H1 (cell line): Measurements from ENCODE around the gene MAP3K10. TPM values are rescaled to one million over a fixed set of nuclear protein-coding genes. Genes with fewer than 3 reads are reported as not detected.

Experiments used
- CTCF ChIA-PET: fragments of 300-600 bp; sonication (Branson Sonifier 250); formaldehyde crosslinking; loops from one replicate; lab custom pipeline; 2021; ENCODE audit not compliant: partially characterized antibody; lab: Charles Lee
- POLR2A ChIA-PET: fragments of 300-600 bp; sonication (Branson Sonifier 250); formaldehyde crosslinking; loops from one replicate; lab custom pipeline; 2021; ENCODE audit warnings: inconsistent platforms; ENCODE audit not compliant: partially characterized antibody; lab: Charles Lee
- DNase-seq, 2 experiments: peaks; one replicate each; pipeline versions ENCODE4 v3.0.0 to v3.0.0-alpha.2; 2010 to 2022; ENCODE audit warnings: low spot score in 2 of 2, low read depth in 1 of 2, mixed read lengths in 1 of 2
- FAIRE-seq: peaks from 2 replicates; lab custom pipeline; 2011; peaks lifted over from hg19 to GRCh38; lab: Jason Lieb, UNC
- H2AFZ ChIP-seq: 2 replicates; pipeline ENCODE4 v1.8.1; 2012; ENCODE audit warnings: low read length, inconsistent platforms
- H2AK5ac ChIP-seq: 2 replicates; pipeline ENCODE4 v1.6.1; 2013; ENCODE audit warnings: low read depth, low read length
- H2BK120ac ChIP-seq: replicated peaks from 2 replicates; pipeline ENCODE3; 2013; ENCODE audit warnings: low read depth, low read length, inconsistent platforms
- H2BK12ac ChIP-seq: 2 replicates; pipeline ENCODE4 v1.6.1; 2013; ENCODE audit warnings: low read depth, low read length
- H2BK15ac ChIP-seq: 2 replicates; pipeline ENCODE4 v1.6.1; 2013; ENCODE audit warnings: low read length
- H2BK20ac ChIP-seq: 2 replicates; pipeline ENCODE4 v1.6.1; 2013; ENCODE audit warnings: low read length
- H2BK5ac ChIP-seq: 2 replicates; pipeline ENCODE4 v1.6.1; 2013; ENCODE audit warnings: low read depth, low read length
- H3K14ac ChIP-seq: 2 replicates; pipeline ENCODE4 v1.6.1; 2013; ENCODE audit warnings: inconsistent platforms; ENCODE audit not compliant: insufficient read length
- H3K18ac ChIP-seq: 2 replicates; pipeline ENCODE4 v1.6.1; 2013; ENCODE audit warnings: low read length; ENCODE audit errors: extremely low read depth
- H3K23ac ChIP-seq: 2 replicates; pipeline ENCODE4 v1.6.1; 2013; ENCODE audit warnings: inconsistent platforms; ENCODE audit not compliant: insufficient read length
- H3K23me2 ChIP-seq: 2 replicates; pipeline ENCODE4 v1.6.1; 2013; ENCODE audit warnings: low read depth, low read length
- H3K27ac ChIP-seq: 2 replicates; pipeline ENCODE4 v1.6.1; 2011; ENCODE audit warnings: low read depth, low read length, inconsistent platforms
- H3K27me3 ChIP-seq, 4 experiments: replicated peaks in 1 of 4; 1 replicate in 1 of 4; 2 replicates in 3 of 4; pipeline versions ENCODE4 v1.6.1 to v1.8.1; 2011 to 2013; ENCODE audit warnings: low read length in 3 of 4, mild to moderate bottlenecking in 3 of 4, inconsistent platforms in 2 of 4, mixed read lengths in 2 of 4, moderate library complexity in 1 of 4; ENCODE audit not compliant: control insufficient read depth in 3 of 4, insufficient read depth in 3 of 4; ENCODE audit errors: extremely low read depth in 1 of 4
- H3K36me3 ChIP-seq, 4 experiments: 2 replicates each; pipeline versions ENCODE4 v1.6.1 to v1.8.1; 2011 to 2013; ENCODE audit warnings: mild to moderate bottlenecking in 4 of 4, low read length in 3 of 4, moderate library complexity in 2 of 4, control low read depth in 1 of 4, inconsistent platforms in 1 of 4; ENCODE audit not compliant: insufficient read depth in 4 of 4, control insufficient read depth in 2 of 4
- H3K4ac ChIP-seq: replicated peaks from 2 replicates; pipeline ENCODE3; 2013; ENCODE audit warnings: low read length, low read depth, mixed read lengths, inconsistent platforms; ENCODE audit not compliant: insufficient read length
- H3K4me1 ChIP-seq, 4 experiments: replicated peaks in 1 of 4; 1 replicate in 1 of 4; 2 replicates in 3 of 4; pipeline versions ENCODE4 v1.6.1 to v1.8.1; 2011 to 2013; ENCODE audit warnings: low read length in 3 of 4, inconsistent platforms in 2 of 4, mixed read lengths in 1 of 4; ENCODE audit not compliant: insufficient read depth in 4 of 4, control insufficient read depth in 3 of 4
- H3K4me2 ChIP-seq, 2 experiments: 2 replicates each; pipeline versions ENCODE4 v1.6.1 to v1.8.1; 2011 to 2013; ENCODE audit warnings: low read depth in 2 of 2, low read length in 2 of 2, control low read depth in 1 of 2, inconsistent platforms in 1 of 2, mild to moderate bottlenecking in 1 of 2; ENCODE audit not compliant: insufficient read depth in 1 of 2
- H3K4me3 ChIP-seq, 4 experiments: fragments of 200-600, 300-600 bp in 1 of 4; sonication (generic), shearing (Covaris generic), sonication (Bioruptor Twin) in 1 of 4; 2 replicates each; pipeline versions ENCODE4 v1.5.1 to v1.8.1; 2011 to 2016; ENCODE audit warnings: low read length in 4 of 4, low read depth in 3 of 4, control low read depth in 2 of 4, inconsistent platforms in 2 of 4, mild to moderate bottlenecking in 2 of 4, mixed read lengths in 1 of 4, moderate library complexity in 1 of 4; ENCODE audit not compliant: insufficient read depth in 2 of 4; ENCODE audit errors: extremely low read depth in 1 of 4
- H3K56ac ChIP-seq: replicated peaks from 2 replicates; pipeline ENCODE3; 2013; ENCODE audit warnings: low read depth, mild to moderate bottlenecking, mixed read lengths, low read length, inconsistent platforms; ENCODE audit not compliant: insufficient read length
- H3K79me1 ChIP-seq: 2 replicates; pipeline ENCODE4 v1.6.1; 2013; ENCODE audit warnings: low read depth, low read length, control low read depth
- H3K79me2 ChIP-seq, 2 experiments: 2 replicates each; pipeline versions ENCODE4 v1.6.1 to v1.8.1; 2012 to 2013; ENCODE audit warnings: low read length in 2 of 2, mild to moderate bottlenecking in 2 of 2, inconsistent platforms in 1 of 2; ENCODE audit not compliant: insufficient read depth in 2 of 2, control insufficient read depth in 1 of 2
- H3K9ac ChIP-seq, 4 experiments: replicated peaks in 1 of 4; 1 replicate in 1 of 4; 2 replicates in 3 of 4; pipeline versions ENCODE4 v1.6.1 to v1.8.1; 2011 to 2013; ENCODE audit warnings: low read depth in 3 of 4, low read length in 3 of 4, control low read depth in 2 of 4, mild to moderate bottlenecking in 2 of 4, moderate library complexity in 2 of 4, inconsistent platforms in 1 of 4; ENCODE audit errors: extremely low read depth in 1 of 4
- H3K9me3 ChIP-seq, 2 experiments: 2 replicates each; pipeline versions ENCODE4 v1.6.1 to v1.8.1; 2012 to 2013; ENCODE audit warnings: mild to moderate bottlenecking in 2 of 2, moderate library complexity in 2 of 2, control low read depth in 1 of 2, inconsistent platforms in 1 of 2, low read depth in 1 of 2, low read length in 1 of 2, mixed read lengths in 1 of 2; ENCODE audit not compliant: insufficient read depth in 2 of 2
- H4K20me1 ChIP-seq, 2 experiments: replicated peaks in 1 of 2; 2 replicates each; pipeline versions ENCODE3 to v1.8.1; 2011 to 2013; ENCODE audit warnings: inconsistent platforms in 2 of 2, low read length in 2 of 2, mild to moderate bottlenecking in 1 of 2; ENCODE audit not compliant: insufficient read depth in 2 of 2, control insufficient read depth in 1 of 2
- H4K5ac ChIP-seq: 2 replicates; pipeline ENCODE4 v1.6.1; 2013; ENCODE audit warnings: low read length, low read depth, mixed read lengths, inconsistent platforms; ENCODE audit not compliant: insufficient read length
- H4K8ac ChIP-seq: 2 replicates; pipeline ENCODE4 v1.8.0; 2013; ENCODE audit warnings: mild to moderate bottlenecking, moderate library complexity, low read length, inconsistent platforms; ENCODE audit not compliant: insufficient read depth; ENCODE audit errors: extremely low read depth
- H4K91ac ChIP-seq: replicated peaks from 2 replicates; pipeline ENCODE3; 2013; ENCODE audit warnings: low read length, mixed read lengths, inconsistent platforms; ENCODE audit not compliant: insufficient read length
- NANOG ChIP-seq: IDR thresholded peaks from 2 replicates; pipeline ENCODE4 v1.6.1; 2011; ENCODE audit warnings: low read length, low read depth, mild to moderate bottlenecking, inconsistent platforms; ENCODE audit not compliant: insufficient read depth, poor library complexity, severe bottlenecking
- SUZ12 ChIP-seq: fragments of 200-600 bp; sonication (generic); IDR thresholded peaks from 2 replicates; pipeline ENCODE4 v1.6.1; 2012; ENCODE audit warnings: mild to moderate bottlenecking, inconsistent platforms, low read length, moderate library complexity, mixed read lengths
- WGBS, 2 experiments: shearing (Covaris generic) in 1 of 2; methylation state at CpG; one replicate each; pipeline versions ENCODE4 v1.1.6 to v1.1.7; 2013 to 2015; ENCODE audit warnings: low lambda C conversion rate in 2 of 2, mixed read lengths in 2 of 2, inconsistent platforms in 1 of 2, low coverage in 1 of 2, missing lambda C conversion rate in 1 of 2; ENCODE audit not compliant: insufficient replicate concordance in 2 of 2, insufficient coverage in 1 of 2, insufficient read length in 1 of 2; ENCODE audit errors: extremely low coverage in 1 of 2, missing lambda C conversion rate in 1 of 2; 5-methylcytosine and 5-hydroxymethylcytosine counted together
- polyA plus RNA-seq, 7 experiments: library from polyadenylated mRNA; depleted of rRNA in 3 of 7; stranded (reverse) in 5 of 7; unstranded in 2 of 7; fragments of >200 nt in 5 of 7; fragments of 200-250 nt in 2 of 7; gene quantifications; 1 replicate in 5 of 7; 2 replicates in 1 of 7; 4 replicates in 1 of 7; pipeline versions ENCODE4 v1.2.1 to v1.2.3, GENCODE V29; 2011 to 2013; ENCODE audit warnings: missing spikeins in 2 of 7, mixed read lengths in 2 of 7
- total RNA-seq: library from RNA; stranded (reverse); fragmentation: NEBNext Ultra II Directional; extraction: Animal tissue kit (Norgen Biotek cat#: 25700); gene quantifications from 2 replicates; pipeline ENCODE4 v1.2.1, GENCODE V29; 2021

The MAP3K10 gene
- total and polyA plus RNA-seq, 2 of the 8 experiments (the other 6 are each of a cell fraction or from before 2014, with no cell fraction given) = 4.9 to 15.9 TPM

DNA sequence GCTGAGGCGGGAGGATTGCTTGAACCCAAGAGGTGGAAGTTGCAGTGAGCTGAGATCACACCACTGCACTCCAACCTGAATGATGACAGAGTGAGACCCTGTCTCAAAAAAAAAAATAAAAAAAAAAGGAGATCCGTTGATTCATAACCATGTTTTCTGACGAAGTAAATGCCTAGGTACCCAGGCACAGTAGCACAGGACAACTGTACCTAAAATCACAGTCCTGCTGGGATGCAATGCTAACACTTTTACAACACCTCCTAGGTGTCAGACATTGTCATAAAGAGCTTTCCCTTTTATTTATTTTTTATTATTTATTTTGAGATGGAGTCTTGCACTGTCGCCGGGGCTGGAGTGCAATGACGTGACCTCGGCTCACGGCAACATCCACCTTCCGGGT is 29.4 kb downstream of the MAP3K10 start:
- Histone ChIP-seq H2BK15ac (no peak overlapping the region), H3K56ac (no peak overlapping the region), H3K14ac (no peak overlapping the region), H3K79me2 (no peaks in the 10 kb centered on the region), H3K9ac (no peak overlapping the region), H4K20me1 (peaks cover 3 to 4% of the 10 kb centered on the region in 2 experiments), H3K4me1 (peaks cover 0 to 13% (median 8%) of the 10 kb centered on the region in 4 experiments; a peak in 6 of 7 replicates), H3K4ac (no peak overlapping the region), H3K23me2 (peaks cover 7% of the 10 kb centered on the region), H3K79me1 (no peaks in the 10 kb centered on the region), H3K4me3 (no peak overlapping the region), H3K27ac (no peak overlapping the region), H2AFZ (no peak overlapping the region), H3K9me3 (peaks cover 0 to 5% of the 10 kb centered on the region in 2 experiments; a peak in 1 of 4 replicates), H2BK20ac (no peak overlapping the region), H2BK5ac (no peak overlapping the region), H3K4me2 (no peak overlapping the region), H4K5ac (no peak overlapping the region), H4K91ac (no peak overlapping the region), H3K36me3 (no peaks in the 10 kb centered on the region), H4K8ac (no peak overlapping the region), H3K23ac (no peak overlapping the region), H2BK12ac (no peak overlapping the region), H3K27me3 (peaks cover 3 to 29% (median 21%) of the 10 kb centered on the region in 4 experiments), H2AK5ac (no peak overlapping the region), H3K18ac (no peak overlapping the region), H2BK120ac (no peak overlapping the region)
- CTCF ChIA-PET = interaction anchor here (0.6 to 4.5 kb wide), 11 partner anchors 8 to 350 kb away, joined by 3 to 32 read pairs (median 4); no protein-coding TSS in a partner anchor
- DNase-seq (no peak), FAIRE-seq (no peak)
- POLR2A ChIA-PET = no interaction called here
- TF ChIP-seq NANOG (no peak), SUZ12 (no peak)
- WGBS, 2 experiments = 93% methylated on average over 9 of the region's 9 CpGs; no CpG with 5 or more reads in 1 of the 2 experiments
